PC-9 (cell line): ENCODE results near the gene MTX1. TPM values are rescaled to one million over a fixed set of nuclear protein-coding genes. Genes with fewer than 3 reads are reported as not detected.

Source experiments
- BruUV-seq: library from RNA; stranded (reverse); fragments of 400-500 nt; replicated peaks from 2 replicates; lab custom pipeline; 2021; lab: Mats Ljungman, UMichigan
- CTCF ChIA-PET: fragments of 300-600 bp; sonication (Branson Sonifier 250); formaldehyde crosslinking; loops from one replicate; lab custom pipeline; 2022; ENCODE audit warnings: antibody characterized with exemption; lab: Charles Lee
- POLR2A ChIA-PET: fragments of 300-600 bp; sonication (Branson Sonifier 250); formaldehyde crosslinking; loops from one replicate; lab custom pipeline; 2022; ENCODE audit warnings: antibody characterized with exemption; ENCODE audit not compliant: unreplicated experiment; lab: Charles Lee
- DNase-seq, 2 experiments: peaks; one replicate each; pipeline versions ENCODE4 v3.0.0 to v3.0.0-alpha.2; 2015 to 2022; ENCODE audit warnings: mixed read lengths in 1 of 2
- H2AFZ ChIP-seq: fragments of 200-600 bp; sonication (generic); 2 replicates; pipeline ENCODE4 v1.8.1; 2017; ENCODE audit warnings: antibody characterized with exemption
- H3F3A ChIP-seq: fragments of 200-600 bp; sonication (generic); 2 replicates; pipeline ENCODE4 v1.8.1; 2017; ENCODE audit warnings: antibody characterized with exemption, mild to moderate bottlenecking, low read depth; ENCODE audit not compliant: insufficient read depth
- H3K27ac ChIP-seq: fragments of 200-600 bp; sonication (generic); 2 replicates; pipeline ENCODE4 v1.6.1; 2016; ENCODE audit warnings: mixed run types
- H3K27me3 ChIP-seq: fragments of 200-600 bp; sonication (generic); 2 replicates; pipeline ENCODE4 v1.6.1; 2016; ENCODE audit warnings: low read depth, mixed run types; ENCODE audit not compliant: insufficient read depth
- H3K36me3 ChIP-seq: fragments of 200-600 bp; sonication (generic); 2 replicates; pipeline ENCODE4 v1.6.1; 2016; ENCODE audit warnings: low read depth, mixed run types
- H3K4me1 ChIP-seq: fragments of 200-600 bp; sonication (generic); replicated peaks from 2 replicates; pipeline ENCODE4 v1.6.1; 2016; ENCODE audit warnings: mixed run types; ENCODE audit not compliant: insufficient read depth
- H3K4me2 ChIP-seq: fragments of 200-600 bp; sonication (generic); 2 replicates; pipeline ENCODE4 v1.6.1; 2017; ENCODE audit warnings: mixed run types
- H3K4me3 ChIP-seq: fragments of 200-600 bp; sonication (generic); 2 replicates; pipeline ENCODE4 v1.6.1; 2016; ENCODE audit warnings: mixed run types
- H3K79me2 ChIP-seq: fragments of 200-600 bp; sonication (generic); 2 replicates; pipeline ENCODE4 v1.6.1; 2017; ENCODE audit warnings: low read depth, mixed run types
- H3K9me2 ChIP-seq: fragments of 200-600 bp; sonication (generic); 2 replicates; pipeline ENCODE4 v1.8.1; 2017; ENCODE audit warnings: mild to moderate bottlenecking; ENCODE audit not compliant: insufficient read depth
- H3K9me3 ChIP-seq: fragments of 200-600 bp; sonication (generic); 2 replicates; pipeline ENCODE4 v1.8.1; 2016; ENCODE audit warnings: low read depth; ENCODE audit not compliant: insufficient read depth
- H4K20me1 ChIP-seq: fragments of 200-600 bp; sonication (generic); 2 replicates; pipeline ENCODE4 v1.8.1; 2017; ENCODE audit not compliant: insufficient read depth
- CTCF ChIP-seq: fragments of 200-600 bp; sonication (generic); conservative IDR thresholded peaks from 2 replicates; pipeline ENCODE4 v1.6.1; 2017; ENCODE audit warnings: mixed run types, antibody characterized with exemption, mild to moderate bottlenecking, moderate library complexity
- EZH2 ChIP-seq: fragments of 200-600 bp; sonication (generic); IDR thresholded peaks from 2 replicates; pipeline ENCODE4 v1.8.0; 2017; ENCODE audit warnings: antibody characterized with exemption, low read depth
- intact Hi-C: fragments of 100-400 bp; cut with micrococcal nuclease; formaldehyde crosslinking; loops from one replicate; pipeline ENCODE4 v1.10.0; 2022; ENCODE audit not compliant: unreplicated experiment
- total RNA-seq: library from RNA; stranded (reverse); gene quantifications from 2 replicates; pipeline ENCODE4 v1.2.3, GENCODE V29; 2021

MTX1 gene
- total RNA-seq, 1 experiment from 2014 or later = 56.1 TPM

GRCh38 chr1:155175281-155175926, 33.1 kb upstream of the MTX1 start:
- Histone ChIP-seq H3K9me3 (no peaks in the 10 kb centered on the region), H3K27ac (no peak overlapping the region), H2AFZ (no peak overlapping the region), H3K4me3 (no peak overlapping the region), H4K20me1 (0 out of 2 replicates have a peak, but pooled peaks cover 5% of the 10 kb centered on the region), H3K9me2 (no peaks in the 10 kb centered on the region), H3F3A (peaks cover 31% of the 10 kb centered on the region; the same call in 1 of the 2 replicates), H3K36me3 (no peaks in the 10 kb centered on the region; the same call in 1 of the 2 replicates), H3K4me2 (no peak overlapping the region), H3K27me3 (no peaks in the 10 kb centered on the region), H3K4me1 (peaks cover 32% of the 10 kb centered on the region), H3K79me2 (peaks cover 17% of the 10 kb centered on the region)
- BruUV-seq = no TSS peak
- intact Hi-C loops = no loop called here
- DNase-seq = no peak
- no peak for TF ChIP-seq CTCF
- no peak for TF ChIP-seq EZH2
- POLR2A ChIA-PET = interaction anchor here (0.6 to 1.1 kb wide), 2 partner anchors 18 to 50 kb away, joined by 3 to 26 read pairs; no protein-coding TSS in a partner anchor
- CTCF ChIA-PET = interaction anchor here (1.0 to 2.1 kb wide), 4 partner anchors 18 to 89 kb away, joined by 3 to 9 read pairs (median 4); no protein-coding TSS in a partner anchor

GRCh38 chr1:155175927-155176371, 32.5 kb upstream of the MTX1 start:
- Histone ChIP-seq H3K79me2 (peaks cover 17% of the 10 kb centered on the region), H3K4me2 (no peak overlapping the region), H3K9me2 (no peaks in the 10 kb centered on the region), H3K9me3 (no peaks in the 10 kb centered on the region), H3K4me3 (no peak overlapping the region), H3F3A (peaks cover 31% of the 10 kb centered on the region; the same call in 1 of the 2 replicates), H2AFZ (no peak overlapping the region), H3K36me3 (no peaks in the 10 kb centered on the region; the same call in 1 of the 2 replicates), H3K27ac (no peak overlapping the region), H3K27me3 (no peaks in the 10 kb centered on the region), H4K20me1 (0 out of 2 replicates have a peak, but pooled peaks cover 5% of the 10 kb centered on the region), H3K4me1 (peaks cover 32% of the 10 kb centered on the region)
- BruUV-seq = no TSS peak
- no peak for DNase-seq
- POLR2A ChIA-PET = no interaction called here
- intact Hi-C loops = loop anchor here (1.0 to 2.0 kb wide), 4 partner anchors 17 to 68 kb away; partner anchors contain the start of gene THBS3
- TF ChIP-seq CTCF = no peak
- no peak for TF ChIP-seq EZH2
- CTCF ChIA-PET = interaction anchor here (1.0 to 2.1 kb wide), 3 partner anchors 18 to 49 kb away, joined by 3 to 9 read pairs (median 4); no protein-coding TSS in a partner anchor

GRCh38 chr1:155176544-155177071, 31.9 kb upstream of the MTX1 start:
- peak; percentile 50 to 83 for DNase-seq
- Histone ChIP-seq H2AFZ (no peak overlapping the region), H3K9me3 (no peaks in the 10 kb centered on the region), H4K20me1 (no peaks in the 10 kb centered on the region), H3K4me1 (peaks cover 32% of the 10 kb centered on the region), H3K36me3 (no peaks in the 10 kb centered on the region), H3K27ac (peak overlapping the region; percentile 63), H3F3A (peaks cover 31% of the 10 kb centered on the region; the same call in 1 of the 2 replicates), H3K9me2 (no peaks in the 10 kb centered on the region), H3K4me2 (peak overlapping the region; percentile 71), H3K27me3 (no peaks in the 10 kb centered on the region), H3K4me3 (peak overlapping the region; percentile 28; the same call in 1 of the 2 replicates), H3K79me2 (peaks cover 14% of the 10 kb centered on the region)
- no TSS peak for BruUV-seq
- TF ChIP-seq CTCF = peak; percentile 91
- no peak for TF ChIP-seq EZH2
- ChIA-PET CTCF (interaction anchor here (0.5 to 1.1 kb wide), 4 partner anchors 17 to 215 kb away, joined by 3 to 13 read pairs (median 8); no protein-coding TSS in a partner anchor), POLR2A (interaction anchor here (1.2 kb wide), 1 partner anchor 17 kb away, joined by 17 read pairs; no protein-coding TSS in a partner anchor)
- intact Hi-C loops = loop anchor here (1.0 to 2.0 kb wide), 4 partner anchors 16 to 68 kb away; partner anchors contain the start of gene THBS3
